Measurements from ENCODE around the gene PRDM16. TPM values are rescaled to one million over a fixed set of nuclear protein-coding genes. Genes with fewer than 3 reads are reported as not detected.
"Not testable (repeated sequence)": the region's sequence is repeated elsewhere in the genome, so short reads cannot be mapped to it uniquely, and the experiment has no call there.

The PRDM16 gene
- total RNA-seq, 1 donor from 2014 or later = 18.3 TPM

GRCh38 chr1:3236361-3236760, 167.4 kb downstream of the PRDM16 start:
- no peak overlapping the region for H3K27ac Mint-ChIP-seq (ENCODE audit: unreplicated experiment)
- TF ChIP-seq CTCF (IDR thresholded peaks at IDR 0.05) = no peak
- no peaks in the 10 kb centered on the region for H3K9me3 Mint-ChIP-seq (ENCODE audit: low read depth)
- no peaks in the 10 kb centered on the region for H3K36me3 Mint-ChIP-seq (ENCODE audit: low read depth)
- H3K4me1 Mint-ChIP-seq (ENCODE audit: low read depth) = no peaks in the 10 kb centered on the region
- no peaks in the 10 kb centered on the region for H3K27me3 Mint-ChIP-seq (ENCODE audit: low read depth)
- DNase-seq (ENCODE audit: low spot score) = no peak
- no peak overlapping the region for H3K4me3 Mint-ChIP-seq (ENCODE audit: unreplicated experiment)

- no peak for DNase-seq (ENCODE audit: low spot score)
- Mint-ChIP-seq H3K9me3 (ENCODE audit: low read depth) (no peaks in the 10 kb centered on the region), H3K36me3 (ENCODE audit: low read depth) (no peaks in the 10 kb centered on the region), H3K27ac (ENCODE audit: unreplicated experiment) (no peak overlapping the region), H3K4me1 (ENCODE audit: low read depth) (no peaks in the 10 kb centered on the region), H3K4me3 (ENCODE audit: unreplicated experiment) (no peak overlapping the region), H3K27me3 (ENCODE audit: low read depth) (no peaks in the 10 kb centered on the region)
- TF ChIP-seq CTCF (IDR thresholded peaks at IDR 0.05) = no peak
These were observed 168.0 kb downstream of the PRDM16 start for GRCh38 chr1:3236955-3237354.

GRCh38 chr1:3237570-3237969, 168.6 kb downstream of the PRDM16 start:
- DNase-seq (ENCODE audit: low spot score) = no peak
- no peak overlapping the region for H3K27ac Mint-ChIP-seq (ENCODE audit: unreplicated experiment)
- no peaks in the 10 kb centered on the region for H3K4me1 Mint-ChIP-seq (ENCODE audit: low read depth)
- no peaks in the 10 kb centered on the region for H3K9me3 Mint-ChIP-seq (ENCODE audit: low read depth)
- no peak overlapping the region for H3K4me3 Mint-ChIP-seq (ENCODE audit: unreplicated experiment)
- no peaks in the 10 kb centered on the region for H3K27me3 Mint-ChIP-seq (ENCODE audit: low read depth)
- H3K36me3 Mint-ChIP-seq (ENCODE audit: low read depth) = no peaks in the 10 kb centered on the region
- TF ChIP-seq CTCF (IDR thresholded peaks at IDR 0.05) = no peak

- Mint-ChIP-seq H3K4me3 (ENCODE audit: unreplicated experiment) (no peak overlapping the region), H3K9me3 (ENCODE audit: low read depth) (no peaks in the 10 kb centered on the region), H3K36me3 (ENCODE audit: low read depth) (no peaks in the 10 kb centered on the region), H3K27ac (ENCODE audit: unreplicated experiment) (no peak overlapping the region), H3K27me3 (ENCODE audit: low read depth) (no peaks in the 10 kb centered on the region), H3K4me1 (ENCODE audit: low read depth) (no peaks in the 10 kb centered on the region)
- no peak for TF ChIP-seq CTCF (IDR thresholded peaks at IDR 0.05)
- no peak for DNase-seq (ENCODE audit: low spot score)
These were observed 169.1 kb downstream of the PRDM16 start for GRCh38 chr1:3237994-3238702.

GRCh38 chr1:3238703-3239278, 169.8 kb downstream of the PRDM16 start:
- no peak overlapping the region for H3K27ac Mint-ChIP-seq (ENCODE audit: unreplicated experiment)
- no peak for DNase-seq (ENCODE audit: low spot score)
- no peaks in the 10 kb centered on the region for H3K36me3 Mint-ChIP-seq (ENCODE audit: low read depth)
- H3K27me3 Mint-ChIP-seq (ENCODE audit: low read depth) = no peaks in the 10 kb centered on the region
- no peak for TF ChIP-seq CTCF (IDR thresholded peaks at IDR 0.05)
- no peak overlapping the region for H3K4me3 Mint-ChIP-seq (ENCODE audit: unreplicated experiment)
- H3K4me1 Mint-ChIP-seq (ENCODE audit: low read depth) = no peaks in the 10 kb centered on the region
- H3K9me3 Mint-ChIP-seq (ENCODE audit: low read depth) = no peaks in the 10 kb centered on the region

- H3K27ac Mint-ChIP-seq (ENCODE audit: unreplicated experiment); DNase-seq (ENCODE audit: low spot score); H3K4me1 Mint-ChIP-seq (ENCODE audit: low read depth); H3K4me3 Mint-ChIP-seq (ENCODE audit: unreplicated experiment); H3K27me3 Mint-ChIP-seq (ENCODE audit: low read depth); H3K36me3 Mint-ChIP-seq (ENCODE audit: low read depth); H3K9me3 Mint-ChIP-seq (ENCODE audit: low read depth): not testable (repeated sequence)
These were observed 171.0 kb downstream of the PRDM16 start for GRCh38 chr1:3239991-3240390.
